OCI-LY1 (cell line): ENCODE data around the gene PIAS1.

Source experiments
- H2AFZ ChIP-seq: fragments of 200-600 bp; sonication (generic), shearing (Covaris generic); 2 replicates; pipeline ENCODE4 v1.6.0; 2014; ENCODE audit warnings: antibody characterized with exemption, mild to moderate bottlenecking, low read length
- H3F3A ChIP-seq: fragments of 200-600 bp; sonication (generic), shearing (Covaris generic); 2 replicates; pipeline ENCODE4 v1.6.0; 2014; ENCODE audit warnings: mild to moderate bottlenecking, antibody characterized with exemption, low read length, moderate library complexity; ENCODE audit not compliant: insufficient read depth
- H3K27ac ChIP-seq: fragments of 200-600 bp; sonication (generic); 2 replicates; pipeline ENCODE4 v1.5.1; 2014; ENCODE audit warnings: low read length, mixed run types, mild to moderate bottlenecking, low read depth; ENCODE audit not compliant: poor library complexity, severe bottlenecking
- H3K27me3 ChIP-seq: fragments of 200-600 bp; sonication (generic); 2 replicates; pipeline ENCODE4 v1.6.0; 2014; ENCODE audit warnings: antibody characterized with exemption, mild to moderate bottlenecking, low read length, moderate library complexity; ENCODE audit not compliant: insufficient read depth
- H3K36me3 ChIP-seq: fragments of 200-600 bp; sonication (generic); 2 replicates; pipeline ENCODE4 v1.6.1; 2014; ENCODE audit warnings: mild to moderate bottlenecking, antibody characterized with exemption, low read length, moderate library complexity, mixed read lengths; ENCODE audit not compliant: insufficient read depth
- H3K4me1 ChIP-seq: fragments of 200-600 bp; sonication (generic); 2 replicates; pipeline ENCODE4 v1.5.1; 2014; ENCODE audit warnings: mild to moderate bottlenecking, low read length, moderate library complexity; ENCODE audit not compliant: insufficient read depth, severe bottlenecking
- H3K4me2 ChIP-seq: fragments of 200-600 bp; sonication (generic), shearing (Covaris generic); 2 replicates; pipeline ENCODE4 v1.6.1; 2014; ENCODE audit warnings: low read length
- H3K4me3 ChIP-seq: fragments of 200-600 bp; sonication (generic); 2 replicates; pipeline ENCODE4 v1.5.1; 2014; ENCODE audit warnings: low read length, low read depth, mild to moderate bottlenecking, mixed read lengths; ENCODE audit not compliant: poor library complexity, severe bottlenecking
- H3K79me2 ChIP-seq: fragments of 200-600 bp; shearing (Covaris generic); 2 replicates; pipeline ENCODE4 v1.6.1; 2016; ENCODE audit warnings: mixed run types, low read length, mixed read lengths; ENCODE audit not compliant: insufficient read depth
- H3K9ac ChIP-seq: fragments of 200-600 bp; sonication (generic), shearing (Covaris generic); 2 replicates; pipeline ENCODE4 v1.6.1; 2014; ENCODE audit warnings: mild to moderate bottlenecking, low read length, mixed read lengths
- H3K9me2 ChIP-seq: fragments of 200-600 bp; sonication (generic), shearing (Covaris generic); 2 replicates; pipeline ENCODE4 v1.6.1; 2014; ENCODE audit warnings: low read depth, mild to moderate bottlenecking, low read length, mixed read lengths
- H3K9me3 ChIP-seq: fragments of 200-600 bp; shearing (Covaris generic); 2 replicates; pipeline ENCODE4 v1.6.1; 2014; ENCODE audit warnings: low read length, mixed read lengths
- H4K20me1 ChIP-seq: fragments of 200-600 bp; sonication (generic), shearing (Covaris generic); 2 replicates; pipeline ENCODE4 v1.6.0; 2016; ENCODE audit warnings: mild to moderate bottlenecking, low read length; ENCODE audit not compliant: insufficient read depth
- EZH2 ChIP-seq: fragments of 200-600 bp; sonication (generic), shearing (Covaris generic); IDR thresholded peaks from 2 replicates; pipeline ENCODE4 v1.8.0; 2017; ENCODE audit warnings: borderline replicate concordance, mixed run types, mild to moderate bottlenecking, antibody characterized with exemption, low read length, moderate library complexity, mixed read lengths
- TF ChIP-seq, protein P1 (sequence below): fragments of 200-600 bp; sonication (generic), shearing (Covaris generic); IDR thresholded peaks from 2 replicates; pipeline ENCODE4 v1.5.1; 2017; ENCODE audit warnings: mild to moderate bottlenecking, antibody characterized with exemption, low read length, moderate library complexity, mixed read lengths

The PIAS1 gene

GRCh38 chr15:68080334-68080733 is 26.2 kb downstream of the PIAS1 start:
- TF ChIP-seq, protein P1, sequence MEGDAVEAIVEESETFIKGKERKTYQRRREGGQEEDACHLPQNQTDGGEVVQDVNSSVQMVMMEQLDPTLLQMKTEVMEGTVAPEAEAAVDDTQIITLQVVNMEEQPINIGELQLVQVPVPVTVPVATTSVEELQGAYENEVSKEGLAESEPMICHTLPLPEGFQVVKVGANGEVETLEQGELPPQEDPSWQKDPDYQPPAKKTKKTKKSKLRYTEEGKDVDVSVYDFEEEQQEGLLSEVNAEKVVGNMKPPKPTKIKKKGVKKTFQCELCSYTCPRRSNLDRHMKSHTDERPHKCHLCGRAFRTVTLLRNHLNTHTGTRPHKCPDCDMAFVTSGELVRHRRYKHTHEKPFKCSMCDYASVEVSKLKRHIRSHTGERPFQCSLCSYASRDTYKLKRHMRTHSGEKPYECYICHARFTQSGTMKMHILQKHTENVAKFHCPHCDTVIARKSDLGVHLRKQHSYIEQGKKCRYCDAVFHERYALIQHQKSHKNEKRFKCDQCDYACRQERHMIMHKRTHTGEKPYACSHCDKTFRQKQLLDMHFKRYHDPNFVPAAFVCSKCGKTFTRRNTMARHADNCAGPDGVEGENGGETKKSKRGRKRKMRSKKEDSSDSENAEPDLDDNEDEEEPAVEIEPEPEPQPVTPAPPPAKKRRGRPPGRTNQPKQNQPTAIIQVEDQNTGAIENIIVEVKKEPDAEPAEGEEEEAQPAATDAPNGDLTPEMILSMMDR, result no peak
- TF ChIP-seq EZH2, result no peak
- Histone ChIP-seq H3K9ac (no peak overlapping the region), H3K4me1 (peaks cover 42% of the 10 kb centered on the region), H2AFZ (no peak overlapping the region), H3F3A (no peaks in the 10 kb centered on the region), H3K27me3 (no peaks in the 10 kb centered on the region), H3K9me3 (no peaks in the 10 kb centered on the region), H3K36me3 (peaks cover 11% of the 10 kb centered on the region; the same call in 1 of the 2 replicates), H3K4me2 (no peak overlapping the region), H3K27ac (no peak overlapping the region), H4K20me1 (0 out of 2 replicates have a peak, but pooled peaks cover 2% of the 10 kb centered on the region), H3K4me3 (no peak overlapping the region), H3K9me2 (no peaks in the 10 kb centered on the region), H3K79me2 (peaks cover 100% of the 10 kb centered on the region)

GRCh38 chr15:68080783-68081182 is 26.7 kb downstream of the PIAS1 start:
- Histone ChIP-seq H3K4me3 (no peak overlapping the region), H3K4me2 (no peak overlapping the region), H3K27me3 (no peaks in the 10 kb centered on the region), H3F3A (no peaks in the 10 kb centered on the region), H4K20me1 (0 out of 2 replicates have a peak, but pooled peaks cover 2% of the 10 kb centered on the region), H3K36me3 (peaks cover 12% of the 10 kb centered on the region; the same call in 1 of the 2 replicates), H3K9me2 (no peaks in the 10 kb centered on the region), H3K79me2 (peaks cover 100% of the 10 kb centered on the region), H3K9ac (no peak overlapping the region), H3K27ac (no peak overlapping the region), H3K4me1 (peaks cover 42% of the 10 kb centered on the region), H3K9me3 (no peaks in the 10 kb centered on the region), H2AFZ (no peak overlapping the region)
- TF ChIP-seq, protein P1, result no peak
- TF ChIP-seq EZH2, result no peak

GRCh38 chr15:68081869-68082505 is 27.9 kb downstream of the PIAS1 start:
- H3K27ac ChIP-seq, result no peak overlapping the region

More at GRCh38 chr15:68081869-68082505, 27.9 kb downstream of the PIAS1 start:
- Histone ChIP-seq H3F3A (no peaks in the 10 kb centered on the region), H3K36me3 (peaks cover 20% of the 10 kb centered on the region), H3K79me2 (peaks cover 99% of the 10 kb centered on the region), H3K27me3 (no peaks in the 10 kb centered on the region), H3K4me3 (no peak overlapping the region), H3K4me1 (peaks cover 37% of the 10 kb centered on the region), H3K9ac (no peak overlapping the region), H3K4me2 (no peak overlapping the region), H3K9me2 (no peaks in the 10 kb centered on the region), H3K9me3 (no peaks in the 10 kb centered on the region), H4K20me1 (0 out of 2 replicates have a peak, but pooled peaks cover 2% of the 10 kb centered on the region), H2AFZ (no peak overlapping the region)
- TF ChIP-seq, protein P1, result no peak
- TF ChIP-seq EZH2, result no peak
